Stomach (tissue), 19 donors: ENCODE measurements around the gene PARS2. TPM values are rescaled to one million over a fixed set of nuclear protein-coding genes. Genes with fewer than 3 reads are reported as not detected.

ENCODE experiments used
- DNase-seq, 2 donors: peaks; one replicate each; pipeline versions ENCODE4 v3.0.0 to v3.0.0-alpha.2; 2013 to 2019
- H3K27ac ChIP-seq, 5 donors: fragments of 200-600 bp in 4 of 5; sonication (generic) in 4 of 5; one replicate each; pipeline ENCODE4 v1.5.1; 2013 to 2019; ENCODE audit warnings: mild to moderate bottlenecking in 1 of 5, moderate library complexity in 1 of 5
- H3K27me3 ChIP-seq, 3 donors: fragments of 200-600 bp; sonication (generic); one replicate each; pipeline ENCODE4 v1.5.1; 2017 to 2019; ENCODE audit warnings: mixed run types in 1 of 3
- H3K36me3 ChIP-seq, 4 donors: fragments of 200-600 bp; sonication (generic); 1 replicate in 3 of 4; 2 replicates in 1 of 4; pipeline ENCODE4 v1.5.1; 2016 to 2019
- H3K4me1 ChIP-seq, 4 donors: fragments of 200-600 bp; sonication (generic); one replicate each; pipeline ENCODE4 v1.5.1; 2016 to 2019
- H3K4me3 ChIP-seq, 4 donors: fragments of 200-600 bp; sonication (generic) in 3 of 4; one replicate each; pipeline ENCODE4 v1.5.1; 2016 to 2019; ENCODE audit warnings: mild to moderate bottlenecking in 1 of 4
- H3K9me3 ChIP-seq, 4 donors: fragments of 200-600 bp; sonication (generic); one replicate each; pipeline ENCODE4 v1.5.1; 2016 to 2019
- EP300 ChIP-seq: sonication (generic); formaldehyde crosslinking; IDR thresholded peaks from one replicate; pipeline ENCODE4 v1.6.1; 2017; ENCODE audit warnings: antibody characterized with exemption
- POLR2A ChIP-seq, 4 donors: fragments of 450-650 bp; IDR thresholded peaks; one replicate each; pipeline ENCODE4 v1.6.1; 2016; ENCODE audit warnings: antibody characterized with exemption in 4 of 4, control low read depth in 2 of 4, mild to moderate bottlenecking in 1 of 4, moderate library complexity in 1 of 4
- POLR2AphosphoS5 ChIP-seq, 3 donors: sonication (generic); formaldehyde crosslinking; IDR thresholded peaks; one replicate each; pipeline ENCODE4 v1.6.1; 2016; ENCODE audit warnings: antibody characterized with exemption in 3 of 3
- WGBS, 5 donors: extraction: QIAGEN DNeasy Blood & Tissue Kit in 3 of 5; methylation state at CpG; one replicate each; pipeline versions ENCODE4 v1.1.5 to v1.1.7; 2013 to 2018; 5-methylcytosine and 5-hydroxymethylcytosine counted together
- intact Hi-C: fragments of 100-400 bp; cut with DNase I; formaldehyde crosslinking; loops from one replicate; pipeline ENCODE4 v1.15.1; 2023; ENCODE audit warnings: low total_unique reads
- long read RNA-seq, 10 donors: transcript quantifications; one replicate each; lab custom pipeline, GENCODE V29; 2026
- polyA plus RNA-seq, 3 donors: library from polyadenylated mRNA; stranded (reverse); fragments of 200-250 nt; gene quantifications; one replicate each; pipeline ENCODE4 v1.2.3, GENCODE V29; 2013
- total RNA-seq, 5 donors: library from RNA; depleted of rRNA; stranded (reverse); fragments of >200 nt; gene quantifications; one replicate each; pipeline versions ENCODE4 v1.1.0 to v1.2.3, GENCODE V29; 2014 to 2016
- TF ChIP-seq, protein P1 (sequence below), 7 experiments: fragments of 450-650 bp in 4 of 7; fragments of 200-600 bp in 3 of 7; sonication (generic) in 3 of 7; IDR thresholded peaks; one replicate each; pipeline ENCODE4 v1.5.1; 2016 to 2019; ENCODE audit warnings: antibody characterized with exemption in 7 of 7, control low read depth in 2 of 7, mild to moderate bottlenecking in 1 of 7
- donor health status: healthy with polysubstance abuse.
- donor health status: Bipolar disorder and iron deficiency.
- donor health status: healthy.

PARS2 gene
- total RNA-seq (1 to 10 TPM in 2 of 5 donors, under 1 TPM in 2, not detected in 1; 0.29 to 3.6 (median 0.77) TPM), polyA plus RNA-seq (1 to 10 TPM; 1.8 to 2.4 (median 2.2) TPM)
- long read RNA-seq, donor 1, partial matches to known transcripts = 0 of 3 reads
- long read RNA-seq, donor 1, other reads (novel, unspliced or antisense) = 0 of 3 reads
- long read RNA-seq, donor 2, partial matches to known transcripts = 0 of 3 reads
- long read RNA-seq, donor 2, other reads (novel, unspliced or antisense) = 0 of 3 reads
- long read RNA-seq, donor 3 = 0 reads
- long read RNA-seq, donor 4 = 0 reads
- long read RNA-seq, donor 5, partial matches to known transcripts = 0 of 3 reads
- long read RNA-seq, donor 5, other reads (novel, unspliced or antisense) = 0 of 3 reads
- long read RNA-seq, donor 6 = 0 reads
- long read RNA-seq, donor 7, transcript PARS2-201 (2 exons, 2,347 nt) = major isoform, 5 of 5 reads
- long read RNA-seq, donor 7, partial matches to known transcripts = 0 of 5 reads
- long read RNA-seq, donor 7, other reads (novel, unspliced or antisense) = 0 of 5 reads
- long read RNA-seq, donor 8, partial matches to known transcripts = 0 of 1 reads
- long read RNA-seq, donor 8, other reads (novel, unspliced or antisense) = 0 of 1 reads
- long read RNA-seq, donor 9, transcript PARS2-201 (2 exons, 2,347 nt) = major isoform, 5 of 12 reads
- long read RNA-seq, donor 9, partial matches to known transcripts = 7 of 12 reads
- long read RNA-seq, donor 9, other reads (novel, unspliced or antisense) = 0 of 12 reads
- long read RNA-seq, donor 10, partial matches to known transcripts = 0 of 2 reads
- long read RNA-seq, donor 10, other reads (novel, unspliced or antisense) = 0 of 2 reads

DNA sequence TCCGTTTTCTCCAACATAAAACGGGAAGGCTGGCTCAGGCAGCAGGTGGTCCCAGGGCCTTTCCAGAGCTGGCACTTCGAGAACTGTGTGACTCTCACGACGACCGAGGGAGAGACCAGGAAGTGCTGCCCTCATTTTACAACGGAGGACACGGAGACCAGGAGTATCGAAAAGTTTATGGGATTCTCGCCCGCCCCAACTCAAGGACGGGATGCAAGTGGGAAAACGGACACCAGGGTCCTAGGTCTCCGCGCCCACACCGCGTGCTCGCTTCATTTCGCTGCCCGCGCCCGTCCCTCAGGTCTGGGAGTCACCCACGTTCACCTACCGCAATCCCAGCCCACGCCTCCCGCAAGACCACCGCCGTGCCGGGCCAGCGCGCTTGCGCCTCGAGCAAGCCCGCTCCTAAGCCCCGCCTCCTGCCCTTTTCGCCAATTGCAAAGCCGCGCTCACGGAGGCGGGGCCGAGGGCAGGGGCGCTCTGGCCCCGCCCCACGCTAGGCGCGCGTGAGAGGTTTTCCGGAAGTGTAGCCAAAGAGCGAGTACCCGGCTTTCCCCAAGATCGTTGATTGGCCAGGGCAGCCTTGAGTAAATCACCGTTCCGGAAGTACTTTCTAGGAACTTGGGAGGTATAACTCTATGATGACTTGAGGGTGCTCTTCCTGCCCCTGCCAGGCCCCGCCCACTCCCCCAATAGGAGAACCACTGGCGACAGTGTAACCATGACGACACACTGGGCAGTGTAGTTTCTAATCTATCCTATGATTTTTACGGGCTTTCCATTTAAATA lies at the start of gene PARS2:
PARS2 (minus strand) TSS at position 391 of the 789 bp plus-strand sequence. CDS start 5,362 bp downstream, outside the sequence.
- DNase-seq = peak; percentile 97 to 100
- Histone ChIP-seq H3K4me3 (peak within 1 kb of the TSS; percentile 76 to 95 (median 82)), H3K9me3 (no peaks in the 10 kb centered on the region), H3K27me3 (no peaks in the 10 kb centered on the region), H3K27ac (peak within 1 kb of the TSS; percentile 58 to 90 (median 79)), H3K4me1 (peaks cover 6 to 26% (median 15%) of the 10 kb centered on the region in 4 donors), H3K36me3 (peaks cover 0 to 2% (median under 1%) of the 10 kb centered on the region in 4 donors)
- 0% methylated on average over 29 to 57 of the region's 57 CpGs for WGBS, 5 donors
- intact Hi-C loops = no loop called here
- TF ChIP-seq POLR2AphosphoS5 (IDR thresholded peaks at IDR 0.05) (peak; percentile 80 to 95 (median 84)), EP300 (no peak)

DNA sequence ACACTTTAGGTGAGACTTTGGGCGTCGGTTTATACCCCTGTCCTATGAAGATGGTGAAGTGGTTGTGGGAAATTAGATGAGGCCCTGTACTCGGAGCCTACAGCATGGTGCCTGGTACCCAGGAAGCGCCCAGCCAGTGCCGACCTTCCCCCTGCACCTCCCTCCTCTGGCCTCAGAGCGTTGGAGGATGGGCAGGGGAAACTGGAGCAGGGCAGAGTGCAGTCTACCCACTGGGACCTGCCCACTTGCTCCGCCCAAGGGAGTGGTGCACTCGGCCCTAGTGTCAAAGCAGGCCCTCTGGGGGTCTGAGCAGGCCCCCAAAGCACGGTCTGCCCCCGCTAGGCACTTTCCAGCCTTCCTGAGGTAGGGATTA lies 49.8 kb upstream of the PARS2 start:
- intact Hi-C loops = loop anchor here (5.0 kb wide), 1 partner anchor 142 kb away; no protein-coding TSS in a partner anchor
- WGBS, 5 donors = 66 to 90% (median 69%) methylated on average over 4 to 10 of the region's 10 CpGs
- Histone ChIP-seq H3K36me3 (no peaks in the 10 kb centered on the region), H3K27me3 (no peaks in the 10 kb centered on the region), H3K27ac (no peak overlapping the region), H3K4me1 (peaks cover 0 to 7% (median 3%) of the 10 kb centered on the region in 4 donors), H3K4me3 (no peak overlapping the region), H3K9me3 (no peaks in the 10 kb centered on the region)
- DNase-seq = peak; percentile 22 to 47
- TF ChIP-seq EP300 (no peak), POLR2AphosphoS5 (IDR thresholded peaks at IDR 0.05) (no peak), POLR2A (IDR thresholded peaks at IDR 0.05) (no peak)
- TF ChIP-seq, protein P1, sequence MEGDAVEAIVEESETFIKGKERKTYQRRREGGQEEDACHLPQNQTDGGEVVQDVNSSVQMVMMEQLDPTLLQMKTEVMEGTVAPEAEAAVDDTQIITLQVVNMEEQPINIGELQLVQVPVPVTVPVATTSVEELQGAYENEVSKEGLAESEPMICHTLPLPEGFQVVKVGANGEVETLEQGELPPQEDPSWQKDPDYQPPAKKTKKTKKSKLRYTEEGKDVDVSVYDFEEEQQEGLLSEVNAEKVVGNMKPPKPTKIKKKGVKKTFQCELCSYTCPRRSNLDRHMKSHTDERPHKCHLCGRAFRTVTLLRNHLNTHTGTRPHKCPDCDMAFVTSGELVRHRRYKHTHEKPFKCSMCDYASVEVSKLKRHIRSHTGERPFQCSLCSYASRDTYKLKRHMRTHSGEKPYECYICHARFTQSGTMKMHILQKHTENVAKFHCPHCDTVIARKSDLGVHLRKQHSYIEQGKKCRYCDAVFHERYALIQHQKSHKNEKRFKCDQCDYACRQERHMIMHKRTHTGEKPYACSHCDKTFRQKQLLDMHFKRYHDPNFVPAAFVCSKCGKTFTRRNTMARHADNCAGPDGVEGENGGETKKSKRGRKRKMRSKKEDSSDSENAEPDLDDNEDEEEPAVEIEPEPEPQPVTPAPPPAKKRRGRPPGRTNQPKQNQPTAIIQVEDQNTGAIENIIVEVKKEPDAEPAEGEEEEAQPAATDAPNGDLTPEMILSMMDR (IDR thresholded peaks at IDR 0.05) = no peak

DNA sequence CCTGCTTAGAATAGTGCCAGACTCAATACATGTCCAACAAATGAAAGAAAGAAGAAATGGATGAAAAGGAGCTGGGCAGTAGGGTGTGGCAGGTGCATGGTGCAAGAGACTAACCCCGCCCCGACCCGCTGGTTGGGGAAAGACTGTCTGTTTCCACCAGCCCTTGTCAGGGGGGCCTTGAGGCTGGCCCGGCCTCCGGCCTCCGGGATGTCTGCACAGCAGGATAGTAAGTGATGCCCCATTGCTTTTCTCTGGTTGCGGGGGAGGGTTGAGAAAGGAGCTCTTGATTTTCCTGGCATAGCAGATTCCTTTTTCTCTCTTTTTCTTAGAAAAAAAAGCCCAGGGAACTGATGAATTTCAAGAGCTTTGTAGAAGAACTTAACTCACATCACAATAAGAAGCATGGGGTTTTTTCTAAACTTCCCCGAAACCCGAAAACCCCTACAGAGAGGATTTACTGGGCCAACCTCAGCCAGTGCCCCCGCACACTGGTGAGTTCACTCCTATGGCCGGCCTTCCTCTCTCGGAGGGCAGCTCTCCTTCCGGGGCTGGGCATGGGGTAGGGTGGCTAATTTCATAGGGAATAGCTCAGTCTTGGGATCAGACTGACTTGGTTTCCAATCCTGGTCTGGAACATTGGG lies 49.3 kb upstream of the PARS2 start:
- Histone ChIP-seq H3K4me1 (peaks cover 0 to 7% (median 3%) of the 10 kb centered on the region in 4 donors), H3K27me3 (no peaks in the 10 kb centered on the region), H3K4me3 (no peak overlapping the region), H3K9me3 (no peaks in the 10 kb centered on the region), H3K36me3 (no peaks in the 10 kb centered on the region), H3K27ac (no peak overlapping the region)
- peak in 1 of 2 donors; percentile 17 for DNase-seq
- TF ChIP-seq POLR2AphosphoS5 (IDR thresholded peaks at IDR 0.05) (no peak), POLR2A (IDR thresholded peaks at IDR 0.05) (no peak), EP300 (no peak)
- TF ChIP-seq, protein P1 (IDR thresholded peaks at IDR 0.05) = no peak
- WGBS, 5 donors = 73 to 83% (median 76%) methylated on average over 13 of the region's 13 CpGs
- intact Hi-C loops = loop anchor here (5.0 kb wide), 1 partner anchor 141 kb away; no protein-coding TSS in a partner anchor

DNA sequence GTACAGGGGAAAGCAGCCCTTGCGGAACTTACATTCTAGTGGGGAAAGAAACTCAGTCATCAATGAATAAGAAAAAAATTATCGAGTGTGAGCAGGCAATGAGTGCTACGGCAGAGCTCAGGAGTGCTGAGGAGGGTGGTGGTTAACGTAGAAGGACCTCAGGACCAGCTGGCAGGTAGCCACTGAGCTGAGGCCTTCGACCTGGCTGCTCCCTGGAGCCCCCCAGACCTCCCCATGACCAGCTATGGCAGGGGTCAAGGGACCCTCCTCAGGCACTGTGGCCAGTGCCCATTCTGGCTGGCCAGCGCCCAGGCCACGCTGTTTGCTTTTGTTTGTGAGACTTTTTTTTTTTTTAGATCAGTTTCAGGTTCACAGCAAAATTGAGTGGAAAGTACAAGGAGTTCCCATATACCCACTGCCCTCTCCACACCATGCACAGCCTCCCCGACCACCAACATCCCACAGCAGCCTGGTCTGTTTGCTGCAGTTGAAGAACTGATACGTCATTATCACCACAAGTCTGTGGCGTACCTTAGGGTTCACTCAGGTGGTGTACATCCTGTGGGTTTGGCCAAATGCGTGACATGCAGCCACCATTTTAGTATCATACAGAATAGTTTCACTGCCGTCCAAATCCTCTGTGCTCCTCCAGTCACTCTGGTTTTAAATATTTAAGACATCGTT lies 48.6 kb upstream of the PARS2 start:
- 74 to 80% (median 76%) methylated on average over 12 to 13 of the region's 13 CpGs for WGBS, 5 donors
- no peaks in the 10 kb centered on the region for H3K36me3 ChIP-seq
- no peak overlapping the region for H3K27ac ChIP-seq
- no peak overlapping the region for H3K4me3 ChIP-seq
- no peaks in the 10 kb centered on the region for H3K27me3 ChIP-seq
- TF ChIP-seq, protein P1 (IDR thresholded peaks at IDR 0.05) = no peak
- no peak for TF ChIP-seq EP300
- TF ChIP-seq POLR2A (IDR thresholded peaks at IDR 0.05) = no peak
- no peak for TF ChIP-seq POLR2AphosphoS5 (IDR thresholded peaks at IDR 0.05)
- peak in 1 of 2 donors; percentile 17 for DNase-seq
- H3K4me1 ChIP-seq = peaks cover 0 to 7% (median 3%) of the 10 kb centered on the region in 4 donors
- no peaks in the 10 kb centered on the region for H3K9me3 ChIP-seq
- intact Hi-C loops = loop anchor here (5.0 kb wide), 1 partner anchor 141 kb away; no protein-coding TSS in a partner anchor
